ENCODE results near the gene DLK1.

DLK1 gene

DNA sequence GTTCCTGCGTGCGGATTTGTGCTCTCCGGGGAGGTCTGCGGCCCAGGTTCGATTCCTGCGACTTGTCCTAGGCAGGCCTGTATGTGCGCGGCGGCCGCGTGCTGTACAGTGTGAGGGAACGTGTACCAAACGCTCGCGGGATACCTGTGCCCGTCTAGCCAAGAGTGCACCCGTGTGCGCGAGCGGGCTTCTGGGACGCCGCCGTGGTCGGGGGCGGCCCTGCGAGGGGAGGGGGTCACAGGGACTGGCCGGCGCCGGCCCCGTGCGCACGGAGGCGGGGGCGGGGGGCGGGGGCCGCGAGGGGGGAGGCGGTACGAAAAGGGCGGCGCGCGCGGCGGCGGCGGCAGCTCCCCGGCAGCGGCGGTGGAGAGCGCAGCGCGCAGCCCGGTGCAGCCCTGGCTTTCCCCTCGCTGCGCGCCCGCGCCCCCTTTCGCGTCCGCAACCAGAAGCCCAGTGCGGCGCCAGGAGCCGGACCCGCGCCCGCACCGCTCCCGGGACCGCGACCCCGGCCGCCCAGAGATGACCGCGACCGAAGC is at the start of gene DLK1:
Gene DLK1 (plus strand): TSS at position 343 of the 536 bp plus-strand sequence. CDS start 177 bp downstream, at position 520.
- no peak for DNase-seq
- intact Hi-C loops (cut with DNase I): no loop called here

DNA sequence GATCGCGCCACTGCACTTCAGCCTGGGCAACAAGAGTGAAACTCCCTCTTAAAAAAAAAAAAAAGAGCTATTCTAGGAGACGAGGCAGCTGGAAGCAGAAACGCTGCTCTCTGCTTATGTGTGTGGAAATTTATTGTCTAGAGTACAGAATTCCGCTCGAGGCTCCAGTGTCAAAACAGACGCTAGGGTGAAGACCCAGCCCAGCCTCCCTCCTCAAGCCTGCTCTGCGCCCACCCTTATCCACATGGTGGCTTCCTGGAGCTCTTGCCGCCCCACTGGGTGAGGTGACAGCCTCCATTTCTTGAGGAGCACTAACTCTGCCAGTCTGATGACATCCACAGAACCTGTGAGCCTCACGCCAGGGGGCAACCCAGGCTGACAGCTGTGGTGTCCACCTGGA is 49.5 kb upstream of the DLK1 start:
- intact Hi-C loops (cut with DNase I): no loop called here
- DNase-seq: no peak

DNA sequence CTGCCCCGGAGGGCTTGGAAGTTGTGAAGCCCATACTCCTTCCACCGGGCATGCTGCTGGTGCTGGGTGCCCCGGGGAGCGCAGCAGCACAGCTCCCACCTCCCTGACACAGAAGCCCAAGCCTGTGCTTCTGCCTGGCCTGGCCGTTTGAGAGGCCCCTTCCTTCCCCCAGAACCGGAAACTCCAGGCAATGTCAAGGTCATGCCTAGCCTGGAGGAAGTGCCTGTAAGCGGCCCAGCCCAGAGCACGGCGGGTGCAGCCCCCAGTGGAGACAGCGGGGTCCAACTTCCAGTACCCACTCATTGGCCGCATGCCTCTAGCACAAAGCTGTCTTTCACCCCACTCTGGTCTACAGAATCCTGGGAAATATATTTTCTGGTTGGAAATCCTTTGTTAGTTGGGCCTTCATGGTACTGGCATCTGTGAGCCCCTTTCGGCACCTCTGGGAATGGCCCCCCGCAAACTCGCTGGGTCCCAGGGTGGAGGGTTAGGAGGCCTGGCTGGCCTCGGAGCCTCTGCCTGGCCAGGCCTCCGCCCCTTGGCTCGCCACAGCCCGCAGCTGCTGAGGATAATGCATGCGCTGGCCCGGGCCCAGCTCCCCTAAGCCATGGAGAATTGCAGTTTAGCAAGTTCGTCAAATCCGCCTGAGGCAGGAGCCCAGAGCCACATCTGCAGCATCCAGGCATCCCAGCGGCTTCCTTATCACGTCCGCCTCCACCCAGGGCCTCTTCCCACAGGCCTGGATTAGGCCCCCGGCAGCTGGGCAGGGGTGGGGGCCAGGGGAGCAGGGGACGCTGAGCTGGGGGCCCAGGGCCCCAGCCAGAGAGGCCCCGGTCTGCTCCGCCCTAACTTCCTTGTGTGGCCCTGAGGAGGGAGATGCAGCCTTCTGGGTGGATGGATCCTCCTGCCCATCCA is 48.9 kb upstream of the DLK1 start:
- DNase-seq: peak in 38 of 42 donors; percentile 21 to 79 (median 59)
- intact Hi-C loops (cut with DNase I): no loop called here

GRCh38 chr14:100678469-100678828 is 48.2 kb upstream of the DLK1 start:
- intact Hi-C loops (cut with DNase I): no loop called here
- no peak for DNase-seq

GRCh38 chr14:100679153-100679552 is 47.5 kb upstream of the DLK1 start:
- intact Hi-C loops (cut with DNase I): no loop called here
- DNase-seq: no peak

DNA sequence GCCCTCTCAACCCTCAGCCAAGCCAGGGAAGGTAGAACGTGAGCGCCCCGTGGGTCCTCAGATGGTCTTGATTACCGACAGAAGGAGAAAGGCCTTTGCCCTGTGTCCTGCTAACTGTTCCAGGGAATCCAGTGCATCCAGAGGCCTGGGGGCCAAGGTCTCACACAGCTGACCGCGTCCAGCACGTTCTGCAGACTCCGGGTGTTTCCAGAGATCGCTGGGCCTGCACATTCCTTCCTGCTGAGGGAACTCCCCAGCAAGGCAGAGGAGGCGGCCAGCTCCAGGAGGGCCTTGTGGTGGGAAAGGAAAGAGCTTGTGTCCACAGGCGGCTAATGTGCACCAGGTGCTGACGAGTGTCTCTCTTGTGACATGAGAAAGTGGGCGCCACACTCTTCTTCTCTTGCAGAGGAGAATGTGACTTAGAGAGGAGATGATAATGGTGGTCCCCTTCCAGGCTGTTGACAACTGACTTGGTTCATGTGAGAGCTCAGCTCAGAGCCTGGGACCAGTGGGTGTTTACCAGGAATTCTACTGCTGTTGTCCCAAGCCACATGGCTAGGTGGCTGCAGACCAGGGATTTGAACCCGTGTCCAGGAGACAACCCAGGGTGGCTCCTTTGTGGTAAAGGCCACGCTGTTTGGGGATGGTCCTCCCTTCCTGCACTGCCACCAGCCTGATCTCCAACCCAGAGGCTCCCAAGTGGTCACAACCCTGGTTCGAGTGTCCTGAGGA is 46.8 kb upstream of the DLK1 start:
- DNase-seq: no peak
- intact Hi-C loops (cut with DNase I): no loop called here

DNA sequence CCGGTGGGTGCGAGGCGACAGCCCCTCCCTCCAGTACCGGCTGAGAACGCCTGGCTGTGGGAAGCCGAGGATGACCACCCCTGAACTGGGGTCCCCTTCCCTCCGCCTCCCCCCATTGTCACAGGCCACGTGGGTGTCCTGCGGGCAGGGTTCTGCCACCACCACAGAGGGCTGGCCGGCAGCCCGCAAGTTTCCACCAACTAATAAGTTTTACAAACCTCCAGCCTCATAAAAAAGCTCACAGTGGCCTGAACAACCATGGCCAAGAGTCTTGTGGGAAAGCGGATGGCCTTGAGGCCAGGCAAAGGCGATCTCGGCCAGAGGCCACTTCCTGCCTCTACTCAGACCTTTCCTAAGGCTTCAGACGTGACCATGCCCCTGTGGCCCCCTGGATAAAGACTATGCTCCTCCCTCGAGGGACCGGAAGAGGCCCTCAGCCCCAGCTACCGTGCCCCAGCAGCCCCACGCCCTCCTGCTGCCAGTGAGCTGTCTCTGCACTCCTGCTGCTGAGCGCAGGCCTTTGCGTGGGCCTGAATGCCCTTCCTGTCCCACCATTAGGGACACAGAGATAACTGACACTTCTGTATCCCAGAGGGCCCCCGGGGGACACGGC is 46.1 kb upstream of the DLK1 start:
- no peak for DNase-seq
- intact Hi-C loops (cut with DNase I): no loop called here

DNA sequence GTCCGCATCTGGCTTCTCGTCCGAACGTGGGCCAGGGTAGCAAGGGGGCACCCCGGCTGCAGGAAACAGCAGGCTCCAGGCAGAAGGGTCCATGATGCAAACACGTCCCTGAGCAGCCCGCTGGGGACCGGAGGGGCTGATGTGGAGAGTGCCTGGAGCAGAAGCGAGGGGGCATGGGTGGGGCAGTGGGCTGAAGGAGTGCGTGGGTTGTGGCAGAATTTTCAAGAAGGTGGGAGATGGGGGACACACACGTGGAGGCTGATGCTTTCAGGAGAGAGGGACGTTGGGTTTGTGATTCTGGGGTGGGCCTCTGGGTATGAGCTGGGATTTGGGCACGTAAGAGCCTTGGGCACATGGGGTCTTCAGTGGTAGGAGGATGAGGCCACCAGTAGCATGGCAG is 45.6 kb upstream of the DLK1 start:
- intact Hi-C loops (cut with DNase I): no loop called here
- DNase-seq: no peak

DNA sequence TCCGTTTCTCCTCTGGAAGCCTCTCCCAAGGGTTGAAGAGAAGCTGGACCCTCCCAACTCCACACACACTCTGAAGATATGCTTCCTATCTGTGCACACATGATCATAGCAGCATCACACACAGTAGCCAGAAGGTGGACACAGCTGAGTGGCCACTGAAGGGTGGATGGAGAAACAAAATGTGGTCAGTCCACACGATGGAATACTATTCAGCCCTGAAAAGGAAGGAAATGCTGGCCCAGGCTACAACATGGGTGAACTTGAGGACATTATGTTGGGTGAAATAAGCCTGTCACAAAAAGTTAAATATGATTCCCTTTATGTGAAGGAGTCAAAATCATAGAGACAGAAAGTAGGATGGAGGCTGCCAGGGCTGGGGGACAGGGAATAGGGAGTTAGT is 43.9 kb upstream of the DLK1 start:
- DNase-seq: no peak
- intact Hi-C loops (cut with DNase I): no loop called here

DNA sequence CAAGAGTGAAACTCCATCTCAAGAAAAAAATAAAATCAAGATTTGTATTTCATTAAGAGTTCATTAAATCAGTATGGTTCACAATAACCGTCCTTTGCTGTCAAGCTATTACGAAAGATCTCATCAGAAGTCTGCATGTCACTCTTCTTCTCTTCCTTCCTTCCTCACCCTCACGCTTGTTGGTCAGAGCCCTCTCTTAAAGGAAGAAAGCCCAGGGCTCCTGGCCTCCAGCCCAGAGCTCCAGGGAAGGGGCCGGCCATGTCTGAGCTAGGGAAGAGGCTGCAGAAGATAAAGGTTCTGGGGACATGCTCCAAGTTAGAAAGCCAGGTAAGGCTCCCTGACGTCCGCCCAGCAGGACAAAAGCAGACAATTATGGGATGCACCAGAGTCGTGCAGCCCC is 43.1 kb upstream of the DLK1 start:
- intact Hi-C loops (cut with DNase I): no loop called here

DNA sequence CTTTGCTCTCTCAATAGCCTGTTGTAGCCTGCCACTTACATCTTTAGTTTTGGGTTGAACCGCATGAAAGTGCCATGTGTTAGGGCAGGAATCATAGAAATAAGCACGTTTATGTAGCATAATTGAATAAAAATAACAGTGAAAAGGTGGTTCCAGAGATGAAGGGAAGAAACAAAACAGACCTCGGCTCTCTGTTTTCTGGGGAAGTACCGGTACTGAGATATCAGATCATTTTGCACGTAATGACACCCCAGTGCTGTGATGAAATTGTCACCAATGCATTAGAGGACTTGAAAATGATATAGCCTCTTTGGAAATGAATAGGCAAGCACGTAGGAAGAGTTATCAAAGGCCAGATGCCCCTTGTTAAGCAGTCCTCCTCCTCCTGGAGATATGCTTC is 42.5 kb upstream of the DLK1 start:
- DNase-seq: no peak
- intact Hi-C loops (cut with DNase I): no loop called here

More for the DNA sequence above, 43.1 kb upstream of the DLK1 start:
- no peak for DNase-seq

- DNase-seq: no peak
- intact Hi-C loops (cut with DNase I): no loop called here
Observed at GRCh38 chr14:100684961-100685360, 41.7 kb upstream of the DLK1 start.

DNA sequence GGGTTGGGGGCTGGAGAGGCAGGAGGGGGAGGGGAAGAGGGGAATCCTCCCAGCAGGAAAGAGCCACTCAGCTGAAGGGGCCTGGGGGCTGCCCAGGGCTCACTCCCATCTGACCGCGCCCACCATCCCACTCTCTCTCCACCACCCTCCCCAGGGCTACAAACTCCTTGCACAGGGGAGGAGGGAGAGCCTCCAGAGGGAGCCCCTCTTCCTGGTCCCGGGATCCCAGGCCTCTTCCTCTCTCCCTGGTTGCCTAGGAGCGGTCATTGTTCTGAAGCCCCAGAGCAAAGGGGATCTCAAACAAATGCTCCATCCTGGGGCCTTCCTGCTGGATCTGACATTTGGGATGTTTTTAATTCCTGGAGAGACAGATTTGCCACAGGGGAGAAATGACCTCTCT is 39.8 kb upstream of the DLK1 start:
- intact Hi-C loops (cut with DNase I): no loop called here

GRCh38 chr14:100687386-100687785 is 39.3 kb upstream of the DLK1 start:
- DNase-seq: no peak
- intact Hi-C loops (cut with DNase I): no loop called here

More for the DNA sequence above, 39.8 kb upstream of the DLK1 start:
- DNase-seq: no peak

GRCh38 chr14:100688051-100688450 is 38.6 kb upstream of the DLK1 start:
- no peak for DNase-seq
- intact Hi-C loops (cut with DNase I): no loop called here

- peak in 4 of 42 donors; percentile 34 to 73 (median 50) for DNase-seq
- intact Hi-C loops (cut with DNase I): no loop called here
Observed at GRCh38 chr14:100688598-100689461, 37.9 kb upstream of the DLK1 start.

GRCh38 chr14:100690672-100691071 is 36.0 kb upstream of the DLK1 start:
- intact Hi-C loops (cut with DNase I): no loop called here

GRCh38 chr14:100691395-100692056 is 35.2 kb upstream of the DLK1 start:
- intact Hi-C loops (cut with DNase I): no loop called here
- peak in 2 of 42 donors; percentile 22 to 56 for DNase-seq

More at GRCh38 chr14:100690672-100691071, 36.0 kb upstream of the DLK1 start:
- DNase-seq: no peak

Measured in head of caudate nucleus (tissue), 42 donors.